C1 segment of cervical spinal cord (tissue), 14 donors: ENCODE measurements around the gene LRP2BP.
"Not testable (repeated sequence)": the region's sequence is repeated elsewhere in the genome, so short reads cannot be mapped to it uniquely, and the experiment has no call there.

Source experiments
- DNase-seq, 14 donors: peaks; one replicate each; lab custom pipeline; 2025; lab: John Stamatoyannopoulos, UW

The LRP2BP gene

DNA sequence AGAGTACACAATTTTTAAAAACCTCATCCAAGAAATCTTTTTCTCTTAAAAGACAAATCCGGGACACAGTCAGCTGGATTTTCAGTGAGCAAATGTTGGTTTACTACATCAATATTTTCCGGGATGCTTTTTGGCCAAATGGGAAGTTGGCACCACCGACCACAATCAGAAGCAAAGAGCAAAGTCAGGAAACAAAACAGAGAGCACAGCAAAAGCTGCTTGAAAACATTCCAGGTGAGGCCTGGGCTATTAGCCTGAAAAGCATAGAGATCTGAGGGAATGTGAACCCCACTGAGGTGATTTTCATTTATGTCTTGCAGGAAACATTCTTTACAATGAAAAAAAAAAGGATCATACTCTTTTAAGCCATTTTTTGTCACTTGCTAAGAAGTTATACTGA lies 33.9 kb downstream of the LRP2BP start:
- DNase-seq, result no peak

DNA sequence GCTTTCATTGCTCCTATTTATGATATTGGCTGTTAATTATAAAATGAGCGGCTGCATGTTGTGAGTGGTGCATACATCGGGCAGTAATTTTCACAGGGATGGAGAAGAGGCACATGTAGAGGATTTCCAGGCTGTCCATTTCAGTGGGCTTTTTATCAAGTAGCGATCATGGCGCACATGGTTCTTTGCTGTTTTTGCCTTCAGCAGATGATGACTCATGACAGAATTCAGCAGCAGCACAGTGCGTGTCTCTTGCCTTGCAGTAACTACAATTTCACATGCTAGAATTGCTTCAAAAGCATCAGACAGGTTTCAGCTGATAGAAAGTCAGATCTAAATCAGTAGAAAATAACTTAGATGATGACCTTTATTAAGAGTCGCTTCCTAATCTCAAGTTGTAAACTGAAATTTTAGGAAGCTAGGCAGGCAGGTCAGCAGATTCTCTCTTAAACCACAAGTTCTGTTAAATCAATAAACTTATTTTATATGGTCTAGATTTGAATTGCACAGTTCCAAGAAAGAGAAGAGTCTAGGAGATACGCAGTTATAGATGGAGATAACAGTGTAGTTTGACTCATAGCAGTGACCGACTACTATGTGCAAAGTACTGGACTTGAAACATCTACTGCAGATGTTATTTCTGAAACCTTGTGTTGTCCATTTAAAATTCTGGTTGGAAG lies 35.8 kb downstream of the LRP2BP start:
- DNase-seq, result no peak

DNA sequence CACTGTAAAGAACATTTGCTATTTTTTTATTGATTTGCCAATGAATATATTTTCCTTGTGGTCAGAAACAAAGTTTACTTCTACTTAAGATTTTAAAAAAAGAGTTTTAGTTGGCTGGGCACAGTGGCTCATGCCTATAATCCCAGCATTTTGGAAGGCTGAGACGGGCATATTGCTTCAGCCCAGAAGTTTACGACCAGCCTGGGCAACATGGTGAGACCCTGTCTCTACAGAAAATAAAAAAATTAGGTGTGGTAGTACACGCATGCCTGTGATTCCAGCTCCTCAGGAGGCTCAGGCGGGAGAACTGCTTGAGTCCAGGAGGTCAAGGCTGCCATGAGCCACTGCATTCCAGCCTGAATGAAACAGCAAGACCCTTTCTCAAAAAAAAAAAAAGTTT lies 36.8 kb downstream of the LRP2BP start:
- no peak for DNase-seq

DNA sequence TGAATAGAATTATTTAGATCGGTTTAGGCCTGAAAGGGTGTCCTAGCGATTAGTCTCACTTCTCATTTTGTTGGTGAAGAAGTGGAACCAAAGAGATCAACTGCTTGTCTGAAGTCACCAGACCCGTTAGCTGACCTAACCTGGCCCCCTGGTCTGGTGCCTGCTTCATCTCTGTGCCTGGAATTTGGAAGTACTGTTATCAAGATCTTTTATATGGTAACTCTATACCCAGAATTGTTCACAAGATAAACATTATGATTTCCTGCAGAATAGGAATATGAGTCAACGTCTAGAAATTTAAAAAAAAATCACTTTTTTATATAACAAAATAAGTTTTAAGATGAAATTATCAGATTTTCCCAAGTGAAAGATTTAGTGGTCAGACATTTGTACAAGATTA lies 37.2 kb downstream of the LRP2BP start:
- no peak for DNase-seq

DNA sequence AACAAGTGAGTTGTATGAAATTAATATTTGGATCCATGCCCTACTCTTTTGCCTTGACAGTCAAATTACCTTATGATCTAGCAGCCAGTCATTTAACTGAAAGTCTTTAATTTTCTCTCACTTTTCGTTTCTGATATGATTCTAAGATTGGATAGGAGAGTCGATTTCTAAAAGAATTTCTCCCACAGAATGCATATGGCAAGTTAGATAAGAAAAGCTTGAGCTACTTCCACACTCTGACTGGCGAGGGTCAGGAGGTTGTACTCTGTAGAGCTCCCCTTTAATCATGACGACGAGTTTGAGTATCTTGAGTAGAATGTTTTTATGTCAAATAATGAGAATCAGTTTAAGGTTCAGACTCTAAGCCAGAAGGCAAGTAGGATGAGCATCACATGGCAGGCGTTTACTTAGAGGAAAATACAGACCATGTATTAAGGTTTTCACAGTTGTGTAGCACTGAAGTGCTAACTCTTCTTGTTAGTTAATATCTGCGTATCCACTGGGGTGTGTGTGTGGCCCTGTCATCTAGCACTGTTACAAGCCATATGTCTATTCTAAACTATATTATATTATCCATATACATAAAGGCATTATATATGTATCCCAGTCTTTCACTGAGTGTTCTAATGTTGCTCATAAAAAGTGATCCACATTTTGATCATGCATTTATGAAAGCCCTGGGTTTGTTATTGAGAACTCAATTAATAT lies 37.8 kb downstream of the LRP2BP start:
- DNase-seq, result no peak

DNA sequence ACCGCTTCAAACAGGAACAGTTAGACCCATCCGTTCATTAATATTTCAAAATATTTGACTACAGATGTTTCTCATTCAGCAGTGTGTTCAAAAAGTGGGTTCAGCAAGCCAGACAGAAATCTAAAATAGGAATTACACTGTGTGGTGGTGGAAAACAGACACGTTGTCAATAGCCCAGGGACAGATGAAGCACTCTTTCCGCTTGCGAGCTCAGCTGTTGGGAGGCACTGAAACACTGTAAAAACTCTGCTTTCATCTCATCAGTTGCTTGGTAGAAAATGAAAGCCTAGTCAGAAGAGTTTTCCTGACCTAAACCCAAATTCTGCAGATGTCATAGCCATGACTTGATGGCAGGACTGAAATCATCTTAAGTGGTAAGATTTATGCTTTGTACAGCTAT lies 38.5 kb downstream of the LRP2BP start:
- no peak for DNase-seq

DNA sequence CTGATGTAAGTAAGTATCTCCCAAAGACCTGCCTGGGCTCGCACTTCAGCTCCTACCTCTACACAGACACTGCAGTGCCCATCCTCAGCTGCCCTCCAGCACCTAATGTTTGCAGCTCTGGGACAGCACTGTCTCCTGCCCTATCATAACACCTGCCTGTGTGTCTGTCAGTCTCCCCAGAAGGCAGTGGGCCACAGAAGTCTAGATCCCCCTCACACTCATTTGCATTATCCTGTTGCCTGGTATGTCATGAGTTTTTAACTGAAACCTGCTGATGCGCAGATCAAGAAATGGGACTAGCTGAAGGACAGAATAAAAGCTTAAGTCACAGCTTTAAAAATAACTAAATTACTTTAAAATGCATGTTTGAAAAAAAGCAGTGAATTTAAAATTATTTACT lies 43.0 kb downstream of the LRP2BP start:
- no peak for DNase-seq

DNA sequence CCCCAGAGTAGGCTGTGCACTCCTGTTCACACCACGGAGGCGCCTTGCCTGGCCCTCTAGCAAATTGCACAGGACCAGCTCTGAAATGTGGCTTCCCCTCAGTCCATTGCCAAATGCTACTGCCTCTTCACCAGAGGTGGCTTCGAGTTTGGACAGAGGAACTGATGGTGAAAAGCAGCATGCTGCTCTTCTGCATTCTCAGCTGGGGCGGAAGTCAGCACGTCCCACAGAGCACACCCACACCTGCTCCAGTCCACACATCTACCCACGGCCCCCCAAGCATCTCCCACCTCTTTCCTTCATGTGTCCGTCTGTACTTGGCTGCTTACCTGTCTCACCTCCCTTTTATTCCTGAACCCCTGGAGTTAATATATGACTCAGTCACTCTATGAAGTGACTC lies 43.5 kb downstream of the LRP2BP start:
- no peak for DNase-seq

DNA sequence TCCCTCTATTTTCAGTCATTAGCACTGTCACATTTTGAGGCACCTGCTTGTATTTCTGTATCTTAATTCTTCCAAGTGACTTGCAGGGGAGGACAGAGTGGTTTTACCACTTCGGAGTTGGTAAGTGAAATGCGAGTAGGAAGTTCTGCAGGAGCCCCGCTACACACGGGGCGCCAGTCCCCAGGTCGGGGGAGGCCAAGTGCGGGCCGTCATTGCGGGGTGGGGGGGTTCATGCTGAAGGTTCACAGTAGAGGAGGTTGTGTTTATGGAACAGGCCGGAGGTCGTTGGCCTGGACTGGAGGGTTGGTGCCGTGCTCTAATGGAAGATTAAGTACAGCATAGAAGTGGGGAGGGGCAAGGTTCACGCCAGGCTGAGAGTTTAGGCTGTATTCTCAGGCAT lies 44.0 kb downstream of the LRP2BP start:
- no peak for DNase-seq

DNA sequence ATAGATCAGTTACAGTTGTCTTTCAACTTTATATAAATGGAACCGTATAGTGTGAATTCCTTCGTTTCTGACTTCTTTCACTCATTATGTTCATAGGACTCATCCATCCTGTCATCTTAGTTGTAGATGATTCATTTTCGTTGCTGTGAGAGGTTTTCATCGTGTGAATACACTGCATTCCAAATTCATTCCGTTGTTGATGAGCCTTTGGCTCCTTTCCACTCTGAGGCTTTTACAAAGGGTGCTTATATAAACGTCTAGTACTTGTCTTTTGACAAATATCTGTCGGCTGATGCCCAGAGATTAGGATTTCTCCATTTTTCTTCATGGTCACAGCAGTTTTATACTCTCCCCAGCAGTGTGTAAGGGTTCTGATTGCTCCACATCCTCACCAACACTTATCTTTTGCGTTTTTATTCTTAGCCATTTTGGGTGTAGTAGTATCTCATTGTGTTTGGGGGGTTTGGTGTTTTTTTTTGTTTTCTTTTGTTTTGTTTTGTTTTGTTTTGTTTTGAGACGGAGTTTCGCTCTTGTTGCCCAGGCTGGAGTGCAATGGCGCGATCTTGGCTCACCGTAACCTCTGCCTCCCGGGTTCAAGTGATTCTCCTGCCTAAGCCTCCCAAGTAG lies 48.6 kb downstream of the LRP2BP start:
- no peak for DNase-seq

DNA sequence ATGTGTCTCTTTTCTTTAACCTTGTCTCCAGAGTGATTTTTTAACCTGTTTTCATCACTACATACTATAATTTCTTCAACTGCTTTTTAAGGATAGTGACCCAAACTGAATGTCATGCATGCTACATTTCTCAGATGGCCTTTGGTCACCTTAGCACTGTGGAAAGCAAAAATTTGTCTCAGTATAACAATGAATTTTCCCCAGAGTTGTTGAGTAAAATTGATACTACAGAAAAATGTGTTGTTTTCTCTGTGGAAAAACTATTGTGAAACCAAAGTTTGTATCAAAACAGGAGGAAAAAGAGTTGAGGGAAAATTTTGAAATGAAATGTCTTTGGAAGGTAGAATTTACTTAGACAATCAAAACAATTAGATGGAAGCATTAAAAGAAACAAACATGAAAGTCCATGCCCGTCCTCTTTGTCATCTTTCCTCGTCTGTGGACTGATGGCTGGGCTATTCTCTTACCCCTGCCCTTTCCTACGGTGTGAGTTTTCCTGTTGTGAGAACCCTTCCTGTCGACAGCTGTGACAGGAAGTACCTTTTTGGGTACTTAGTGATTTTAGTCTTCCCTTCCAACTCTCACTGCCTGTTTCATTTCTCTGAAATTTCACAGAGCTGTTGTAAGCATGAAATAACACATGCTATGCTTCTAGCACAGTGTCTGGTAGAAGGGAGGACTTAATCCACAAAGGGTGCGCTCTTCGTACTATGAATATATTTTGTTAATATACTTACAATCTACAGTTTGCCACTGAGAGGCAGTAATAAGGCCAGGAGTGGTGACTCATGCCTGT lies 50.8 kb downstream of the LRP2BP start:
- DNase-seq, result no peak

DNA sequence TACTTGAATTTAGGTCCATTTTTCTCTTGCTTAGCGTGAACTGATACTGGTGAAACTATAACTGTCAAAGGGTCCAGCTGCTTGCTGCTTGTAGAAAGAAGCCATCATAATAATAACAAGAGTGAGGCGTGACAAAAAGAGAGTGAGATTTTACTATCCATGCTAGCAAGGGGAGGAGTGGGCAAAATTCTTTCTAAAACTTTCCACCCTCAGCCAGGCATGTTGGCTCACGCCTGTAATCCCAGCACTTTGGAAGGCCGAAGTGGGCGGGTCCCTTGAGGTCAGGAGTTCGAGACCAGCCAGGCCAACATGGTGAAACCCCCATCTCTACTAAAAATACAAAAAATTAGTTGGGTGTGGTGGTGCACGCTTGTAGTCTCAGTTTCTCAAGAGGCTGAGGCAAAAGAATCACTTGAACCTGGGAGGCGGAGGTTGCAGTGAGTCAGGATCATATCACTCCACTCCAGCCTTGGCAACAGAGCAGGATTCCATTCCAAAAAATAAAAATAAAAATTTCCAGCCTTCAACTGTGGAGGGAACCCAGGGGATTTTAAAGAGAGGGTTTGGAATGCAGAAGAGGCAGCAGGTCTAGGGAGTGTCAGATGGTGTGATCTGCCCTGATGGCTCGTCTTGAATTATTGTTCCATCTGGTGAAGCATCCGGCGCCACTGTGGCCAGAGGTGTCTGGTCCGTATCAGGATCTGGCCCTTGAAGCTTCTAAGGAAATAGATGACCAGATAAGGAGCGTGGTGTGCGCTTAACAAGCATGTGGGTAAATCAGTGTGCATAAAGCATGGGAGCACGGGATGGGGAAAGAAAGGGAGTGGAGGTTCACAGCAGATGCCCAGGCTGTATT lies 51.8 kb downstream of the LRP2BP start:
- DNase-seq, result peak in 1 of 14 donors; percentile 24

DNA sequence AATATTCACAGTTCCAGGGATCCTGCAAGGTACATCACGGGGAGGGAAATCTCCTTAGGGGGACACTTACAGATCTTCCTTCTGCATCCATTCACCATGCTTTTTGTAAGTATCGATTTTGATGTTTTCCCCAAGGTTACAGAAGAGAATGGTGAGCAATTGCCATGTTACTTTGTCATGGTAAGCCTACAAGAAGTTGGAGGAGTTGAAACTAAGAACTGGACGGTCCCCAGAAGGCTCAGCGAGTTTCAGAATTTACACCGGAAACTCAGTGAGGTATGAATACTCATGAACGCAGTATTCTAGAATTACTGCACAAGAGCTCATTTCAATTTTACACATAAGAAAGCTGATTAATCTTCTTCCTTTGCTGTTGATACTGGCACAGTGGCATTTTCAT lies 53.9 kb downstream of the LRP2BP start:
- DNase-seq, result no peak

DNA sequence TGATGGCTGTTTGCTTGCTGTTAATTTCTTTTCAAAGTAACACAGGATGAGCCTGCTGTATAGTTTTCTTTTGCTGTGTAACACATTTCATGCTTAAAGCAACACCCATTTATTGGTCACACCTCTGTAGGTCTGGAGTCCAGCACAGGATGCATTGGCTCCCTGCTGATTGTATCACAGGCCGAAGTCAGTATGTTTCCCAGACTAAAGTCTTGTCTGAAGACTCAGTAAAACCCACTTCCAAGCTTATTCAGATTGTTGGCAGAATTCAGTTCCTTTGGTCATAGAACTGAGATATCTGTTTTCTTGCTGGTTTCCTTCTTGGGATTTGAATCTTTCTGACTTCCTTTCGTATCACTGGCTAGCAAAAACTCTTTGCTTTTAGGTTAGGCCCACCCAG lies 54.3 kb downstream of the LRP2BP start:
- no peak for DNase-seq

DNA sequence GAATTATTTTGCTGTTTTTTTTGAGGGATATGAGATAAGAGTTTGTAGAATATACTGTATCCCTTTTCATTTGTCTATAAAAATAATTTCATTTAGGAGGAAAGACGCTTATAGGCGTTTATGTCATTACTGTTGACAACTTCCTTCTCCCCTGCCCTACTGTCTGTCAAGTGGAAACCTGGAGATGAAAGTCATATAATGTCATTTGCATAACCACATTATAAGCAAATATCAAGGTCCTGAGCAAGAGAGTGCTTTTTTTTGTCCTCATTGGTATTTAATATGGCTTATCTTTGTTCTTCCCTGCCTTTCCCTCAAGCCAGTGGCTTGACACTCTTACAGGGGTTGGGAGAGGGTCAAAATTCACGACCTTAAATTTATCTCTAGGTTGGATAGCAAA lies 55.8 kb downstream of the LRP2BP start:
- DNase-seq, result no peak

DNA sequence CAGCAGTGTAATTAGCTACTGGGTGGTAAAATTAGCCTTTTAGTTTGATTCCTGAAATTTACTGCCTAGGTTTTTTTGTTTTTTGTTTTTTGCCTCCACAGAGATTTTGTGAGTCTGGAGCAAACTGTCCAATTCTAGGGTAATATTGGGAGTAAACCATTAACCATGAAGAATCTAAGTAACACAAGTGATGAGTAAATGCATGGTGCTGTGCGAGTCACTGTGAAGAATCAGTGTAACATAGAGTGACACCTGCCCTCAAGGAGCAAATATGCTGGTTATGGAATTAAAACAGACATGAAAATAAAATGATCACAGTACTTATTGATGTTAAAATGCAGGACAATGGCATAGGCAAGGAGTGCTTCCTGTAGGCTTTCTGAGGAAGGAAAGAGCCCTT lies 60.1 kb downstream of the LRP2BP start:
- no peak for DNase-seq

DNA sequence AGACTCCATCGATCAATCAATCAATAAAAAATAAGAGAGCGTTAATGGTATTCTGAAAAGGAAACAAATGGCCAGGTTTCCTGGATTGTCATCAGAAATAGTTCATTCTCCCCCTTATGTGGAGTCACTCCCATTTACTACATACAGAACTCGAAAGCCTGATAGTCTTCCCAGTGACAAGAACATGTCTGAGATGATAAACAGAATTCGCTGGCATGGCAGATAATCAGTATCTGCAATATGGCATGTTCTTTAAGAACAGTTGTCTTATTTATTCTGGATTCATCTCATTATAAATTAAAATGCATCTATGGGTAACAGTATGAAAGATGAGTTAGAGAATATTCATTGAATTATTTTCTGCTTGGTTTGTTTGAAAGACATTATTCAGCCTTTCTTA lies 61.4 kb downstream of the LRP2BP start:
- no peak for DNase-seq

DNA sequence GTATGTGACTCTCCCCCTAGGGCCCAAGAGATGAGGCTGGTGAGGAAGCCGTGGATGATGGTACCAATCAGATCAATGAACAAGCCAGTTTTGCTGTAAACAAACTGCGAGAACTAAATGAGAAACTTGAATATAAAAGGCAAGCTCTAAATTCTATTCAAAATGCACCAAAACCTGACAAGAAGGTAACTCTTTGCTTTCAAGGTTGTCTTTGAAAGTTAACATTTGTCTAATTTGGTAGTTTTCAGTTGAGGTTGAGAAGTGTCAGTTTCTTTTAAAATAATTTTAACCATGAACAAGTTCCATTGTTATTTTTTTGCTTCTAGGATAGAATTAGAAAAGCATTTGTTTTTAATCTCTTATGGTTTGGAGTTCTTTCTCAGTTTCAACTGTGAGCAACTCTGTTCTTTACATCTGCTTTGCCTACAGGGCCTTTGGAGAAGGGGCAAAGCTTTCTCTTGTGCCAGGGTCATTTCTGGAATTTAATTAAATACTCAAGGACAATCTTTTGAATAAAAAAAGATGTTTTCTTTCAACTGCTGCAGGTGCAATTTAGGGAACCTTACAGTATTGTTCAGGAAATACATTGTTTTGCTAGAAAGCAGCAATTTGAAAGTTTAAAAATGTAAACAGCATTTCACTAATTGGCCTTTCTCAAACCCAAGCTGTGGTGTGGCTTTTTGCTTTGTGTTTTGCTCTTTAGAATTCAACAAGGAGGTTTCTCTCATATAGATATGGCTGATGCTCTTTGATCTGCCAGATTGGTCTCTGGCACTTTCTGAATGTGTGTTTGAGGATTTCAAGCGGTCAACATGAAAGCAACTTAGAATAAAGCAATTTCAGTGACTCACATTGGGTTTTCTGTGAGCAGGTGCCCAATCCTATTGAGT lies 62.9 kb downstream of the LRP2BP start:
- DNase-seq, result no peak

DNA sequence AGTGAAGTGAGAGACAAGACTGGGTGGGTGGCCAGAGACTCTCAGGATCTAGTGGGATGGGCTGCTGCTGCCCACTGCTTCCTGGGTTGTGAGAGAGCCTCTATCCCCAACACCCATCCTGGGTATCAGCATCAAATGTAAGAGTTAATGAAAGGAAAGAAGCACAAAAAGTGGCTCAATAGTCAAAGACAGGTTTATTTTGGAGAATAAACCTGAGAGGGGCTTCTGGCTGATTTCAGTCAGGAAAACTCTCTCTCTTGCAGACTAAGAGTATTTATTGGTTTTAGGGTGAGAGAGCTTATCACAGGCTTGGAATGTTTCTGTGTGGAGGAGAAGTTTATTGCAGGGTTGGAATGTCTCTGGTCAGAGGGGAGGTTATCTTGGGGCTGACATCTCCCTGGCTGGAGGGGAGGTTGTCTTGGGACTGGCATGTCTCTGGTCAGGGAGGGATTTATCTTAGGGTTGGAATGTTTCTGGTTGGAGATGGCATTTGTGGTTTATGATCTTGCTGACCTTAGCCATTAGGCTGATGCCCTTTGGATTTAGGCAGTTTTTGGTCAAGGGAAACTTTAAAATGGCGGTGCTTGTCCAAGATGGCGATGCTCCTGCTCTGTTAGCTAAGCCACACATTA lies 65.7 kb downstream of the LRP2BP start:
- not testable (repeated sequence) for DNase-seq

DNA sequence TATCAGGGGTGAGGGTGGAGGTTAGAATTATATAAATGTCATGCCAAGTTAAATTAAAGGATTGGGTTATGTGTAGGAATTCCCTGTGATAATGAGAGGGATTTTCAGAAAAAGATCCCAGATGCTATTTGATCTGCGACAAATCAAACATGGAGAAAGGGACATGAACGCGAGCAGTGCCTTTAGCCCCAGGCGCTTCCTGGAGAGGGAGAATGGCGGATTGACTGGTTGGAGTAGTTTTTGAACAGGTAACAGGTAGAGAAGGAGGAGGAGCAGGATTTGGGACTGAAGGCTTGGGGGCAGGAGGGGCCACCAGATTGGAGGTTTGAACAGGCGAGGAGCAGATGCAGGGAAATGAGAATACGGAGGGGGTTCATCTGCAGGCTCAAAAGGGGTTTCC lies 67.1 kb downstream of the LRP2BP start:
- no peak for DNase-seq
